ENCODE measurements around the gene PREX1. TPM values are rescaled to one million over a fixed set of nuclear protein-coding genes. Genes with fewer than 3 reads are reported as not detected.

PREX1 gene
- total and polyA plus RNA-seq, 8 donors = 1.5 to 13.2 (median 6.3) TPM

GRCh38 chr20:48805286-48805685 lies 22.5 kb downstream of the PREX1 start:
- Histone ChIP-seq H3K4me1 (no peaks in the 10 kb centered on the region), H3K27me3 (no peaks in the 10 kb centered on the region), H3K36me3 (no peaks in the 10 kb centered on the region), H3K27ac (no peak overlapping the region), H3K9me3 (no peaks in the 10 kb centered on the region), H3K4me3 (no peak overlapping the region)
- DNase-seq (no peak), FAIRE-seq (no peak), ATAC-seq (no peak)
- no peak for TF ChIP-seq CTCF (IDR thresholded peaks at IDR 0.05)
- 68 to 88% methylated on average over 8 of the region's 8 CpGs for WGBS, 2 donors
- intact Hi-C loops (cut with DNase I) = no loop called here

- no peak for TF ChIP-seq CTCF (IDR thresholded peaks at IDR 0.05)
These were observed 23.4 kb downstream of the PREX1 start for GRCh38 chr20:48804300-48804980.

GRCh38 chr20:48803176-48804053 lies 24.4 kb downstream of the PREX1 start:
- Histone ChIP-seq H3K27ac (no peak overlapping the region), H3K4me3 (no peak overlapping the region), H3K27me3 (no peaks in the 10 kb centered on the region), H3K9me3 (no peaks in the 10 kb centered on the region), H3K4me1 (no peaks in the 10 kb centered on the region), H3K36me3 (no peaks in the 10 kb centered on the region)
- FAIRE-seq (no peak), DNase-seq (no peak), ATAC-seq (no peak)
- WGBS, 2 donors = 86 to 94% methylated on average over 10 of the region's 10 CpGs
- TF ChIP-seq CTCF (IDR thresholded peaks at IDR 0.05) = no peak
- intact Hi-C loops (cut with DNase I) = no loop called here

More at GRCh38 chr20:48804300-48804980, 23.4 kb downstream of the PREX1 start:
- intact Hi-C loops (cut with DNase I) = no loop called here
- DNase-seq = no peak
- no peak for FAIRE-seq
- 76 to 84% methylated on average over 16 of the region's 16 CpGs for WGBS, 2 donors
- no peak for ATAC-seq
- no peak overlapping the region for H3K27ac ChIP-seq
- no peaks in the 10 kb centered on the region for H3K36me3 ChIP-seq
- no peaks in the 10 kb centered on the region for H3K4me1 ChIP-seq
- no peaks in the 10 kb centered on the region for H3K9me3 ChIP-seq
- H3K27me3 ChIP-seq = no peaks in the 10 kb centered on the region
- no peak overlapping the region for H3K4me3 ChIP-seq

- TF ChIP-seq CTCF (IDR thresholded peaks at IDR 0.05) = no peak
- FAIRE-seq = no peak
- Histone ChIP-seq H3K9me3 (no peaks in the 10 kb centered on the region), H3K4me3 (no peak overlapping the region), H3K27ac (no peak overlapping the region), H3K27me3 (no peaks in the 10 kb centered on the region), H3K36me3 (no peaks in the 10 kb centered on the region), H3K4me1 (no peaks in the 10 kb centered on the region)
- intact Hi-C loops (cut with DNase I) = no loop called here
- ATAC-seq = no peak
- WGBS, 2 donors = 87 to 95% methylated on average over 7 of the region's 7 CpGs
- DNase-seq = no peak
These were observed 25.2 kb downstream of the PREX1 start for GRCh38 chr20:48802647-48803046.

- TF ChIP-seq CTCF (IDR thresholded peaks at IDR 0.05) = no peak
These were observed 25.6 kb downstream of the PREX1 start for GRCh38 chr20:48802216-48802615.

More at GRCh38 chr20:48802216-48802615, 25.6 kb downstream of the PREX1 start:
- intact Hi-C loops (cut with DNase I) = no loop called here
- ATAC-seq (no peak), FAIRE-seq (no peak), DNase-seq (no peak)
- H3K36me3 ChIP-seq = no peaks in the 10 kb centered on the region
- WGBS, 2 donors = 62 to 73% methylated on average over 2 of the region's 2 CpGs
- H3K27ac ChIP-seq = no peak overlapping the region
- no peaks in the 10 kb centered on the region for H3K9me3 ChIP-seq
- H3K4me3 ChIP-seq = no peak overlapping the region
- H3K4me1 ChIP-seq = no peaks in the 10 kb centered on the region
- H3K27me3 ChIP-seq = no peaks in the 10 kb centered on the region
